Muscle layer of duodenum (tissue), 2 donors: Measurements from ENCODE around the gene STAC2.

ENCODE experiments used
- H3K27ac ChIP-seq: one replicate; pipeline ENCODE4 v1.7.0; 2013; ENCODE audit warnings: mild to moderate bottlenecking, low read length
- H3K27me3 ChIP-seq: one replicate; pipeline ENCODE4 v1.7.0; 2013; ENCODE audit warnings: low read depth, mild to moderate bottlenecking, control low read depth, low read length
- H3K36me3 ChIP-seq, 2 donors: one replicate each; pipeline ENCODE4 v1.7.0; 2013; ENCODE audit warnings: low read length in 2 of 2, control low read depth in 1 of 2, mild to moderate bottlenecking in 1 of 2; ENCODE audit not compliant: insufficient read depth in 2 of 2, control insufficient read depth in 1 of 2
- H3K4me1 ChIP-seq, 2 donors: one replicate each; pipeline ENCODE4 v1.7.0; 2013; ENCODE audit warnings: low read length in 2 of 2, mild to moderate bottlenecking in 2 of 2, control low read depth in 1 of 2, moderate library complexity in 1 of 2; ENCODE audit not compliant: insufficient read depth in 2 of 2, control insufficient read depth in 1 of 2
- H3K4me3 ChIP-seq, 2 donors: one replicate each; pipeline ENCODE4 v1.7.0; 2013; ENCODE audit warnings: low read length in 2 of 2, low read depth in 1 of 2, mild to moderate bottlenecking in 1 of 2
- H3K9me3 ChIP-seq, 2 donors: one replicate each; pipeline ENCODE4 v1.7.0; 2013; ENCODE audit warnings: low read length in 2 of 2, control low read depth in 1 of 2, mild to moderate bottlenecking in 1 of 2; ENCODE audit not compliant: control insufficient read depth in 1 of 2
- donor health status: healthy.

The STAC2 gene

GRCh38 chr17:39204245-39204644, 21.5 kb downstream of the STAC2 start:
- H3K4me3 ChIP-seq, result no peak overlapping the region
- H3K9me3 ChIP-seq, result no peaks in the 10 kb centered on the region
- peaks cover 7 to 28% of the 10 kb centered on the region in 2 donors for H3K4me1 ChIP-seq
- peaks cover 31 to 44% of the 10 kb centered on the region in 2 donors for H3K36me3 ChIP-seq
- H3K27ac ChIP-seq, result no peak overlapping the region
- no peaks in the 10 kb centered on the region for H3K27me3 ChIP-seq

GRCh38 chr17:39200957-39201510, 24.7 kb downstream of the STAC2 start:
- Histone ChIP-seq H3K4me3 (peak overlapping the region; percentile 95 to 97), H3K4me1 (peaks cover 6 to 34% of the 10 kb centered on the region in 2 donors)

GRCh38 chr17:39200070-39200879, 25.5 kb downstream of the STAC2 start, which contains the start of gene RPL19:
RPL19 (plus strand) TSS chr17:39200283; CDS start chr17:39200345, 62 bp downstream.
- peaks cover 31 to 44% of the 10 kb centered on the region in 2 donors for H3K36me3 ChIP-seq
- no peaks in the 10 kb centered on the region for H3K27me3 ChIP-seq
- H3K27ac ChIP-seq, result peak within 1 kb of the TSS; percentile 100
- H3K4me3 ChIP-seq, result peak within 1 kb of the TSS; percentile 95 to 97
- no peaks in the 10 kb centered on the region for H3K9me3 ChIP-seq
- H3K4me1 ChIP-seq, result peaks cover 9 to 41% of the 10 kb centered on the region in 2 donors

More at GRCh38 chr17:39200957-39201510, 24.7 kb downstream of the STAC2 start:
- H3K27me3 ChIP-seq, result no peaks in the 10 kb centered on the region
- peaks cover 31 to 44% of the 10 kb centered on the region in 2 donors for H3K36me3 ChIP-seq
- H3K9me3 ChIP-seq, result no peaks in the 10 kb centered on the region
- H3K27ac ChIP-seq, result peak overlapping the region; percentile 100

GRCh38 chr17:39199820-39200069, 26.0 kb downstream of the STAC2 start:
- Histone ChIP-seq H3K4me3 (peak overlapping the region; percentile 95 to 97), H3K27ac (peak overlapping the region; percentile 100), H3K4me1 (peaks cover 9 to 47% of the 10 kb centered on the region in 2 donors), H3K36me3 (peaks cover 26 to 39% of the 10 kb centered on the region in 2 donors), H3K27me3 (no peaks in the 10 kb centered on the region), H3K9me3 (no peaks in the 10 kb centered on the region)

DNA sequence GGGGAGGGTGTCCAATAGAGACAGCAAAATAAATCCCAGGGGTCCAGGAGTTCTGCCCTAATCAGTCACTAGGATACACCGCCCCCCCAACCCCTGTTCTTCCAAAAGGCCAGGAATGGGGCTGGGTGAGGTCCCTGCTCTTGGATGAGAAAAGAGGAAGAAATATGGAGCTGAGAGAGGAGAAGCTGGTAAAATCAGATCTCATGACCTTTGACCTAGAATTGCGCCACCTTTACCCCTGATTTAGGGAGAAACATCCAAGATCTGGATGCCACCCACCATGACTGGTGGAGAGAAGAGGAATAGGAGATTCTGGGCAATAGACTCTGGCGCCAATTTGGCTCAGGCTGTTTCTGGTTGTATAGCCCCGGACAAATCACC, 27.6 kb downstream of the STAC2 start:
- peaks cover 9 to 54% of the 10 kb centered on the region in 2 donors for H3K4me1 ChIP-seq
- H3K27me3 ChIP-seq, result no peaks in the 10 kb centered on the region
- H3K36me3 ChIP-seq, result peaks cover 14 to 27% of the 10 kb centered on the region in 2 donors
- no peaks in the 10 kb centered on the region for H3K9me3 ChIP-seq
- H3K27ac ChIP-seq, result no peak overlapping the region
- peak overlapping the region; percentile 26 to 73 for H3K4me3 ChIP-seq

DNA sequence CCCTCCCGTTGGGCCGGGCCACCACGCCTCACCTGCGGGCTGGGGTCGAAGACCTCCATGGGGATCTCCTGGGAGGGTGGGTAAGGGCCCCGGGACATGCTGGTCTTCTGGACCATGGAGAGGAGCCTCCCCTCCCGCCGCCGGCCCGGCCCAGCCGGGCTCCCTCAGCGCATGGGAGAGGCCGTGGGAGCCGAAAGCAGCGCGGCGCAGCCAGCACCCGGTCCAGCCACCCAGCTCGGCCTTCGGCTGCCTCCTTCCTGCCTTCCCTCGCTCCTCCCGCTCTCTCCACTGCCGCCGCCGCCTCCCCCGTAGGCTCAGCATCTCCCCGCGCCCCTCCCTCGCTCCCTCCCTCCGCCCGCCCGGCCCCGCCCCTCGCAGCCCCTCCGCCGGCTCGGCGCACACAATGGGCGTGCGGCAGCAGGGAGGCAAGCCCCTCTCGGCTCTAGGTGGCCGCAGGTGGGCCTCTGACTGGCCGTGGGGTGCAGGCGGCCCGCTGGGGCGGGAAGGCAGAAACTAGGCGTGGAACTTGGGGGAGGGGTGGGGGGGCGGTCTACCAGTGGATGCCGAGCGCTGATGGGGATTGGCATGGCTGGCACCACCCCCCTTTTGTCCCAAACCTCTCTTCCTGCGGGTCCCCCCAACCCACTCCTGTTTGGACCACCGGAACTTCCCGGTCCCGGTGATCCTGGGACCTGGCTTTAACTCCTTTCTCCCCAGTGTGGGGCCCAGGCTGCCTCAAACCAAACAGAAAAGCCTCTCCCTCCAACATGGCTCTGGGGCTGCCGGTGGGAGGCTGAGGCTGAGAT, 28.2 kb downstream of the STAC2 start, which contains the start of gene CACNB1:
CACNB1 (minus strand) TSS at position 290 of the 806 bp plus-strand sequence; CDS start at position 116, 174 bp downstream.
- peaks cover 11 to 21% of the 10 kb centered on the region in 2 donors for H3K36me3 ChIP-seq
- H3K27me3 ChIP-seq, result no peaks in the 10 kb centered on the region
- H3K9me3 ChIP-seq, result no peaks in the 10 kb centered on the region
- peak within 1 kb of the TSS; percentile 56 to 73 for H3K4me3 ChIP-seq
- H3K27ac ChIP-seq, result no peak within 1 kb of the TSS
- H3K4me1 ChIP-seq, result peaks cover 9 to 54% of the 10 kb centered on the region in 2 donors

- Histone ChIP-seq H3K27ac (no peak overlapping the region), H3K27me3 (no peaks in the 10 kb centered on the region), H3K9me3 (no peaks in the 10 kb centered on the region), H3K4me1 (peaks cover 9 to 47% of the 10 kb centered on the region in 2 donors), H3K4me3 (peak overlapping the region; percentile 56 to 73), H3K36me3 (peaks cover 10 to 21% of the 10 kb centered on the region in 2 donors)
Measured at GRCh38 chr17:39196808-39197291, 28.9 kb downstream of the STAC2 start.

GRCh38 chr17:39196241-39196807, 29.4 kb downstream of the STAC2 start:
- H3K27ac ChIP-seq, result no peak overlapping the region

GRCh38 chr17:39195568-39196160, 30.1 kb downstream of the STAC2 start:
- Histone ChIP-seq H3K4me3 (peak overlapping the region in 1 of 2 donors; percentile 73), H3K27me3 (no peaks in the 10 kb centered on the region), H3K36me3 (peaks cover 11 to 23% of the 10 kb centered on the region in 2 donors), H3K9me3 (no peaks in the 10 kb centered on the region), H3K4me1 (peaks cover 4 to 35% of the 10 kb centered on the region in 2 donors), H3K27ac (no peak overlapping the region)

More at GRCh38 chr17:39196241-39196807, 29.4 kb downstream of the STAC2 start:
- H3K4me3 ChIP-seq, result peak overlapping the region; percentile 37 to 73
- H3K4me1 ChIP-seq, result peaks cover 9 to 42% of the 10 kb centered on the region in 2 donors
- no peaks in the 10 kb centered on the region for H3K9me3 ChIP-seq
- H3K27me3 ChIP-seq, result no peaks in the 10 kb centered on the region
- peaks cover 7 to 21% of the 10 kb centered on the region in 2 donors for H3K36me3 ChIP-seq

- Histone ChIP-seq H3K27ac (no peak overlapping the region), H3K27me3 (no peaks in the 10 kb centered on the region), H3K4me3 (no peak overlapping the region), H3K4me1 (peaks cover 4 to 35% of the 10 kb centered on the region in 2 donors), H3K9me3 (no peaks in the 10 kb centered on the region), H3K36me3 (peaks cover 11 to 18% of the 10 kb centered on the region in 2 donors)
Measured at GRCh38 chr17:39194985-39195524, 30.7 kb downstream of the STAC2 start.
